DOHH2 (cell line): Measurements from ENCODE around the gene MARK3.

Source experiments
- H3F3A ChIP-seq: fragments of 200-600 bp; sonication (generic), shearing (Covaris generic); 2 replicates; pipeline ENCODE4 v1.6.0; 2016; ENCODE audit warnings: antibody characterized with exemption, mild to moderate bottlenecking; ENCODE audit not compliant: control insufficient read depth, insufficient read depth
- H3K27ac ChIP-seq: fragments of 200-600 bp; sonication (generic); 2 replicates; pipeline ENCODE4 v1.5.1; 2014; ENCODE audit warnings: low read depth, mild to moderate bottlenecking, low read length, moderate library complexity
- H3K27me3 ChIP-seq: fragments of 200-600 bp; sonication (generic); 2 replicates; pipeline ENCODE4 v1.6.1; 2014; ENCODE audit warnings: mild to moderate bottlenecking, low read length, mixed read lengths; ENCODE audit not compliant: control insufficient read depth
- H3K36me3 ChIP-seq: fragments of 200-600 bp; sonication (generic); 2 replicates; pipeline ENCODE4 v1.6.1; 2014; ENCODE audit warnings: mild to moderate bottlenecking, low read length, moderate library complexity, mixed read lengths; ENCODE audit not compliant: control insufficient read depth
- H3K4me1 ChIP-seq: fragments of 200-600 bp; sonication (generic); 2 replicates; pipeline ENCODE4 v1.6.1; 2014; ENCODE audit warnings: mild to moderate bottlenecking, low read length, mixed read lengths; ENCODE audit not compliant: control insufficient read depth
- H3K4me2 ChIP-seq: fragments of 200-600 bp; sonication (generic); 2 replicates; pipeline ENCODE4 v1.6.0; 2014; ENCODE audit warnings: mild to moderate bottlenecking, low read length, moderate library complexity
- H3K4me3 ChIP-seq: fragments of 200-600 bp; sonication (generic); 2 replicates; pipeline ENCODE4 v1.5.1; 2014; ENCODE audit warnings: mild to moderate bottlenecking, low read length, mixed read lengths
- H3K79me2 ChIP-seq: fragments of 200-600 bp; sonication (generic); 2 replicates; pipeline ENCODE4 v1.6.1; 2014; ENCODE audit warnings: mild to moderate bottlenecking, low read length, mixed read lengths; ENCODE audit not compliant: control insufficient read depth
- H3K9me2 ChIP-seq: fragments of 200-600 bp; sonication (generic); replicated peaks from 2 replicates; pipeline ENCODE4 v1.6.1; 2014; ENCODE audit warnings: mild to moderate bottlenecking, low read length, mixed read lengths; ENCODE audit not compliant: control insufficient read depth
- H3K9me3 ChIP-seq: fragments of 200-600 bp; sonication (generic); 2 replicates; pipeline ENCODE4 v1.6.1; 2014; ENCODE audit warnings: antibody characterized with exemption, low read length, mixed read lengths; ENCODE audit not compliant: control insufficient read depth, insufficient read depth
- H4K20me1 ChIP-seq: fragments of 200-600 bp; sonication (generic); 2 replicates; pipeline ENCODE4 v1.6.0; 2014; ENCODE audit warnings: low read depth, mild to moderate bottlenecking, antibody characterized with exemption, low read length, moderate library complexity; ENCODE audit not compliant: control insufficient read depth, insufficient read depth
- CTCF ChIP-seq: fragments of 200-600 bp; sonication (generic); IDR thresholded peaks from one replicate; pipeline ENCODE4 v1.5.1; 2014; ENCODE audit warnings: antibody characterized with exemption, mild to moderate bottlenecking, low read depth, low read length; ENCODE audit not compliant: poor library complexity, severe bottlenecking
- EZH2phosphoT487 ChIP-seq: fragments of 200-600 bp; sonication (generic); IDR thresholded peaks from 2 replicates; pipeline ENCODE4 v1.6.1; 2017; ENCODE audit warnings: borderline replicate concordance, mild to moderate bottlenecking, antibody characterized with exemption, low read length, moderate library complexity, mixed read lengths

Gene MARK3

DNA sequence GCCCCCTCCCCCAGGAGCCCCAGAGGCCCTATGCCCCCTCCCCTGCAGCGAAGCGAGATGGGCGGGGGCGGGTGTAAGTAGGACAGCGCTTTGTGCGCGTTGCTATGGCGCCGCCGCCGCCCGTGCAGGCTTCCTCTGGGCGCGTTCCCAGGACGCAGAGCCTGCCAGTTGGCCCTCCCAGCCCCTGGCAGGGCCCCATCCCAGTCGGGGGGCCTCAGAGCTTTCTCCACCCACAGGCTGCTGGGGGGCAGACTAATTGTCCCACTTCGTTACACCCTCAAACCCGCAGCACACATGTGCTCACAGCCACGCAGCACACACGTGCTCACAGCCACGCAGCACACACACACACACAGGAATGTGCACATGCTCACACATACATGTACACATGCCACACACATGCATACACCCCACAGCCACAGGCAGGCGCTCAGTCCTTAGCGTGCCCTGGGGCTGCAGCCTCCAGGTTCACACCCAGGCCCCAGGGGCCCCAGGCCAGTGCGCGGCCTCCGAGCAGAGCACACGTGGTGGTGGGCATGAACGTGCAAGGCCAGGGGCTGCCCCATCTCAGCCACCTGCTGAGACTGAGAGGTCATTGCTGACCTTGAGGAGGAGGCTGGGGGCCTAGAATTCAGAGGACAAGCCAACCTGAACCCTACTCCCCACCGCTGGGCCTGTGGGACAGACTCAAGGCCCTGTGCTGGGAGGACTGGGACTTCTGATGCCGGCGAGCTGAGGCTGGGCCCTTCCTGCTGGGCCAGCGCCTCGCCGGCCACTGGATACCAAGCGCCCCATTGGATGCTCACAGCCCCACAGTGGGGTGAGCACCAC, 159.4 kb downstream of the MARK3 start:
- Histone ChIP-seq H3K9me3 (no peaks in the 10 kb centered on the region), H3K27me3 (peaks cover 4% of the 10 kb centered on the region), H3K27ac (no peak overlapping the region), H3K9me2 (no peaks in the 10 kb centered on the region), H4K20me1 (no peaks in the 10 kb centered on the region), H3F3A (no peaks in the 10 kb centered on the region), H3K4me2 (no peak overlapping the region), H3K36me3 (no peaks in the 10 kb centered on the region), H3K79me2 (no peaks in the 10 kb centered on the region), H3K4me3 (no peak overlapping the region), H3K4me1 (peaks cover 7% of the 10 kb centered on the region)
- TF ChIP-seq EZH2phosphoT487: no peak
- no peak for TF ChIP-seq CTCF

GRCh38 chr14:103545219-103545914, 160.2 kb downstream of the MARK3 start:
- H3F3A ChIP-seq: no peaks in the 10 kb centered on the region
- H3K79me2 ChIP-seq: no peaks in the 10 kb centered on the region
- no peaks in the 10 kb centered on the region for H3K9me2 ChIP-seq
- no peaks in the 10 kb centered on the region for H3K9me3 ChIP-seq
- TF ChIP-seq CTCF: no peak
- no peaks in the 10 kb centered on the region for H3K36me3 ChIP-seq
- no peaks in the 10 kb centered on the region for H4K20me1 ChIP-seq
- peaks cover 3% of the 10 kb centered on the region for H3K27me3 ChIP-seq
- H3K4me1 ChIP-seq: peaks cover 7% of the 10 kb centered on the region
- no peak overlapping the region for H3K27ac ChIP-seq
- no peak overlapping the region for H3K4me3 ChIP-seq
- no peak overlapping the region for H3K4me2 ChIP-seq

DNA sequence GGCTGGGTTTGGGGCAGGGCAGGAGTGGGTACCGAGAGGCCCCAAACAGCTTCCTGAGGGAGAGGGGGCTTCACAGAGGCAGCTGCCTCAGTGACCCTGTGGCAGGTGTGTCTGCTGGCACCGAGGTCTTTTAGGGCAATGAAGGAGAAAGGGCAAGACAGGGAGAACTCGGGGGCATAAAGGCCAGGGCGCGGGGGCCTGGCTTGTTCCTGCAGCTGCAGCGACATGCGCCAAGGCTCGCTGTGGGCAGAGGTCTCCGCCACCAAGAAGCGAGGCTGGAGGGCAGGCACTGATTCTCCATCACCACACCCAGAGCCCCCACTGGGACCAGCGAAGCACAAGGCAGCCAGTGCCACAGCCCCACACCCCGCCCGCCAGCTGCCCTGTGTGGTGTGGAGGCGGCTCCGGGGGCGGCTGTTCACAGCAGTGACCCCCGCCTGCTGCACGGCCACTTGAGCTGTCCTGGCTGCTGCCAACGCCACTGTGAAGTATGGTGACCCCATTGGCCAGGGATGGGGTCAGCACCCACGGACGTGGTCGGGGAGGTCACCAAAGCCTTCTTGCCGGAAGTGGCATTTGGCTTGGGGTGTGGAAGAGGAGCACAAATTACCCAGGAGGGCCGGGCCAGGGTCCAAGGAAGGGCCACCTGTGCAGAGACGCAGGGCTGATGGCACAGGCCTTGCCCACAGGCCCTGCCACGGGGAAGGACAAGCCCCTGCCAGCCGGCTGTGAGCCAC, 160.9 kb downstream of the MARK3 start:
- no peaks in the 10 kb centered on the region for H3K9me3 ChIP-seq
- no peak overlapping the region for H3K27ac ChIP-seq
- no peaks in the 10 kb centered on the region for H3K9me2 ChIP-seq
- no peaks in the 10 kb centered on the region; the same call in 1 of the 2 replicates for H3K27me3 ChIP-seq
- no peak overlapping the region for H3K4me2 ChIP-seq
- no peak overlapping the region for H3K4me3 ChIP-seq
- no peaks in the 10 kb centered on the region for H3K79me2 ChIP-seq
- peaks cover 7% of the 10 kb centered on the region for H3K4me1 ChIP-seq
- H3F3A ChIP-seq: no peaks in the 10 kb centered on the region
- H4K20me1 ChIP-seq: no peaks in the 10 kb centered on the region
- no peak for TF ChIP-seq EZH2phosphoT487
- no peak for TF ChIP-seq CTCF
- no peaks in the 10 kb centered on the region for H3K36me3 ChIP-seq
